ENCODE results near the gene DUSP19. TPM values are rescaled to one million over a fixed set of nuclear protein-coding genes. Genes with fewer than 3 reads are reported as not detected.
"Not testable (repeated sequence)": the region's sequence is repeated elsewhere in the genome, so short reads cannot be mapped to it uniquely, and the experiment has no call there.

DUSP19 gene
- total RNA-seq, 1 donor from 2014 or later, result 4.7 TPM

- H3K27me3 Mint-ChIP-seq (ENCODE audit: unreplicated experiment), result no peaks in the 10 kb centered on the region
- peak within 1 kb of the TSS; percentile 98 for H3K27ac Mint-ChIP-seq (ENCODE audit: unreplicated experiment)
- H3K36me3 Mint-ChIP-seq (ENCODE audit: unreplicated experiment), result no peaks in the 10 kb centered on the region
- peaks cover 43% of the 10 kb centered on the region for H3K4me1 Mint-ChIP-seq (ENCODE audit: unreplicated experiment)
- peak; percentile 95 for TF ChIP-seq CTCF (IDR thresholded peaks at IDR 0.05)
- peak within 1 kb of the TSS; percentile 95 for H3K4me3 Mint-ChIP-seq (ENCODE audit: unreplicated experiment)
- no peaks in the 10 kb centered on the region for H3K9me3 Mint-ChIP-seq (ENCODE audit: unreplicated experiment)
- peak; percentile 99 for DNase-seq (ENCODE audit: extremely low spot score, unreplicated experiment)
Measured at GRCh38 chr2:183038341-183039300, 39.9 kb upstream of the DUSP19 start, which contains the start of gene NCKAP1. Gene NCKAP1 (minus strand): TSS chr2:183038457. CDS start chr2:183038099, 358 bp downstream.

GRCh38 chr2:183040604-183041003 lies 37.9 kb upstream of the DUSP19 start:
- Mint-ChIP-seq H3K27me3 (ENCODE audit: unreplicated experiment) (peaks cover 9% of the 10 kb centered on the region), H3K4me3 (ENCODE audit: unreplicated experiment) (no peak overlapping the region), H3K27ac (ENCODE audit: unreplicated experiment) (no peak overlapping the region), H3K4me1 (ENCODE audit: unreplicated experiment) (peaks cover 24% of the 10 kb centered on the region), H3K36me3 (ENCODE audit: unreplicated experiment) (no peaks in the 10 kb centered on the region), H3K9me3 (ENCODE audit: unreplicated experiment) (peaks cover 4% of the 10 kb centered on the region)
- no peak for TF ChIP-seq CTCF (IDR thresholded peaks at IDR 0.05)
- no peak for DNase-seq (ENCODE audit: extremely low spot score, unreplicated experiment)

- DNase-seq (ENCODE audit: extremely low spot score, unreplicated experiment); H3K27me3 Mint-ChIP-seq (ENCODE audit: unreplicated experiment); H3K4me3 Mint-ChIP-seq (ENCODE audit: unreplicated experiment); H3K9me3 Mint-ChIP-seq (ENCODE audit: unreplicated experiment); H3K4me1 Mint-ChIP-seq (ENCODE audit: unreplicated experiment); H3K27ac Mint-ChIP-seq (ENCODE audit: unreplicated experiment); H3K36me3 Mint-ChIP-seq (ENCODE audit: unreplicated experiment): not testable (repeated sequence)
Measured at GRCh38 chr2:183043580-183043979, 35.0 kb upstream of the DUSP19 start.

GRCh38 chr2:183047486-183048125 lies 30.9 kb upstream of the DUSP19 start:
- DNase-seq (ENCODE audit: extremely low spot score, unreplicated experiment); H3K4me3 Mint-ChIP-seq (ENCODE audit: unreplicated experiment); H3K27ac Mint-ChIP-seq (ENCODE audit: unreplicated experiment); H3K36me3 Mint-ChIP-seq (ENCODE audit: unreplicated experiment); H3K27me3 Mint-ChIP-seq (ENCODE audit: unreplicated experiment); H3K4me1 Mint-ChIP-seq (ENCODE audit: unreplicated experiment); H3K9me3 Mint-ChIP-seq (ENCODE audit: unreplicated experiment): not testable (repeated sequence)

- no peak for TF ChIP-seq CTCF (IDR thresholded peaks at IDR 0.05)
- DNase-seq (ENCODE audit: extremely low spot score, unreplicated experiment), result no peak
- no peak overlapping the region for H3K27ac Mint-ChIP-seq (ENCODE audit: unreplicated experiment)
- no peaks in the 10 kb centered on the region for H3K4me1 Mint-ChIP-seq (ENCODE audit: unreplicated experiment)
- no peaks in the 10 kb centered on the region for H3K36me3 Mint-ChIP-seq (ENCODE audit: unreplicated experiment)
- peaks cover 2% of the 10 kb centered on the region for H3K9me3 Mint-ChIP-seq (ENCODE audit: unreplicated experiment)
- peaks cover 6% of the 10 kb centered on the region for H3K27me3 Mint-ChIP-seq (ENCODE audit: unreplicated experiment)
- H3K4me3 Mint-ChIP-seq (ENCODE audit: unreplicated experiment), result no peak overlapping the region
Measured at GRCh38 chr2:183049420-183049819, 29.1 kb upstream of the DUSP19 start.
